ENCODE results near the gene MIGA1.

DNA sequence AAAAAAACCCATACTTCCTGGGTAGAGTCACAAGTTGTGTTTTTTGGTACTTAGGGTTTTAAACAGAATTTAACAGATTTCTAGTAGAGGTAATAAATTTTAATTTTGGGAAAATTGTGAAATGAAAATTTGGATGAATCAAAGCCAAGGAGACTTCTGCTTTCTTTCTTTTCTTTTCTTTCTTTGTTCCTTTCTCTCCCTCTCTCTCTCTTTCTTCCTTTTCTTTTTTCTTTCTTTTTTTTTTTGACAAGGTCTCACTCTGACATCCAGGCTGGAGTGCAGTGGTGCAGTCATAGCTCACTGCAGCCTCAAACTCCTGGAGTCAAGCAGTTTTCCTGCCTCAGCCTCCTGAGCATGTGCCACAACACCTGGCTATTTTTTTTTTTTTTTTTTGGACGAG is 62.1 kb downstream of the MIGA1 start:
- TF ChIP-seq CEBPB (IDR thresholded peaks at IDR 0.05) (no peak), FOXM1 (IDR thresholded peaks at IDR 0.05; ENCODE audit: borderline replicate concordance, low read depth) (no peak)
- TF ChIP-seq, protein P1, sequence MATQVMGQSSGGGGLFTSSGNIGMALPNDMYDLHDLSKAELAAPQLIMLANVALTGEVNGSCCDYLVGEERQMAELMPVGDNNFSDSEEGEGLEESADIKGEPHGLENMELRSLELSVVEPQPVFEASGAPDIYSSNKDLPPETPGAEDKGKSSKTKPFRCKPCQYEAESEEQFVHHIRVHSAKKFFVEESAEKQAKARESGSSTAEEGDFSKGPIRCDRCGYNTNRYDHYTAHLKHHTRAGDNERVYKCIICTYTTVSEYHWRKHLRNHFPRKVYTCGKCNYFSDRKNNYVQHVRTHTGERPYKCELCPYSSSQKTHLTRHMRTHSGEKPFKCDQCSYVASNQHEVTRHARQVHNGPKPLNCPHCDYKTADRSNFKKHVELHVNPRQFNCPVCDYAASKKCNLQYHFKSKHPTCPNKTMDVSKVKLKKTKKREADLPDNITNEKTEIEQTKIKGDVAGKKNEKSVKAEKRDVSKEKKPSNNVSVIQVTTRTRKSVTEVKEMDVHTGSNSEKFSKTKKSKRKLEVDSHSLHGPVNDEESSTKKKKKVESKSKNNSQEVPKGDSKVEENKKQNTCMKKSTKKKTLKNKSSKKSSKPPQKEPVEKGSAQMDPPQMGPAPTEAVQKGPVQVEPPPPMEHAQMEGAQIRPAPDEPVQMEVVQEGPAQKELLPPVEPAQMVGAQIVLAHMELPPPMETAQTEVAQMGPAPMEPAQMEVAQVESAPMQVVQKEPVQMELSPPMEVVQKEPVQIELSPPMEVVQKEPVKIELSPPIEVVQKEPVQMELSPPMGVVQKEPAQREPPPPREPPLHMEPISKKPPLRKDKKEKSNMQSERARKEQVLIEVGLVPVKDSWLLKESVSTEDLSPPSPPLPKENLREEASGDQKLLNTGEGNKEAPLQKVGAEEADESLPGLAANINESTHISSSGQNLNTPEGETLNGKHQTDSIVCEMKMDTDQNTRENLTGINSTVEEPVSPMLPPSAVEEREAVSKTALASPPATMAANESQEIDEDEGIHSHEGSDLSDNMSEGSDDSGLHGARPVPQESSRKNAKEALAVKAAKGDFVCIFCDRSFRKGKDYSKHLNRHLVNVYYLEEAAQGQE (IDR thresholded peaks at IDR 0.05; ENCODE audit: low read depth): no peak
